ENCODE measurements around the gene IGFLR1. TPM values are rescaled to one million over a fixed set of nuclear protein-coding genes. Genes with fewer than 3 reads are reported as not detected.
"Not testable (repeated sequence)": the region's sequence is repeated elsewhere in the genome, so short reads cannot be mapped to it uniquely, and the experiment has no call there.

Gene IGFLR1
- total and polyA plus RNA-seq, 4 experiments from 2014 or later = 93.9 to 124 (median 109) TPM

GRCh38 chr19:35693835-35694599 is 48.2 kb downstream of the IGFLR1 start:
- Histone ChIP-seq H3K27me3 (ENCODE audit: insufficient read depth, low read length) (no peaks in the 10 kb centered on the region), H3K36me3 (ENCODE audit: insufficient read depth, low read length) (no peaks in the 10 kb centered on the region), H3K4me1 (ENCODE audit: insufficient read depth, low read length) (no peaks in the 10 kb centered on the region), H3K9me3 (ENCODE audit: control insufficient read depth in 1 of 2, low read length in 2 of 2) (no peaks in the 10 kb centered on the region), H3K27ac (ENCODE audit: low read depth, low read length) (no peak overlapping the region), H3K4me3 (ENCODE audit: low read length in 2 of 2) (no peak overlapping the region)
- intact Hi-C loops (cut with micrococcal nuclease) = loop anchor here (1.0 to 2.0 kb wide), 8 partner anchors 8 to 237 kb away; partner anchors contain the start of genes ARHGAP33 and LIN37
- Mint-ChIP-seq H3K4me1 (peaks cover 0 to 5% (median 2%) of the 10 kb centered on the region in 4 donors), H3K27me3 (no peaks in the 10 kb centered on the region), H3K4me3 (no peak overlapping the region), H3K27ac (peak overlapping the region in 6 of 7 donors; percentile 4 to 75 (median 28)), H3K9me3 (no peaks in the 10 kb centered on the region), H3K36me3 (no peaks in the 10 kb centered on the region)
- ChIA-PET CTCF (ENCODE audit: partially characterized antibody) (interaction anchor here (0.6 to 4.1 kb wide), 25 partner anchors 9 to 231 kb away, joined by 3 to 54 read pairs (median 4); partner anchors contain the start of genes APLP1, COX6B1 and LIN37), POLR2A (ENCODE audit: partially characterized antibody) (interaction anchor here (0.9 to 1.0 kb wide), 2 partner anchors 97 to 265 kb away, joined by 3 read pairs; no protein-coding TSS in a partner anchor)
- DNase-seq = peak; percentile 87 to 89 (median 88)

- Histone ChIP-seq H3K27me3 (ENCODE audit: insufficient read depth, low read length) (no peaks in the 10 kb centered on the region), H3K27ac (ENCODE audit: low read depth, low read length) (no peak overlapping the region), H3K9me3 (ENCODE audit: control insufficient read depth in 1 of 2, low read length in 2 of 2) (no peaks in the 10 kb centered on the region), H3K4me1 (ENCODE audit: insufficient read depth, low read length) (no peaks in the 10 kb centered on the region), H3K36me3 (ENCODE audit: insufficient read depth, low read length) (no peaks in the 10 kb centered on the region), H3K4me3 (ENCODE audit: low read length in 2 of 2) (no peak overlapping the region)
- Mint-ChIP-seq H3K27ac (peak overlapping the region in 1 of 7 donors; percentile 16), H3K4me1 (peaks cover 0 to 5% (median 2%) of the 10 kb centered on the region in 4 donors), H3K27me3 (no peaks in the 10 kb centered on the region), H3K9me3 (no peaks in the 10 kb centered on the region), H3K4me3 (peak overlapping the region in 1 of 8 donors; percentile 57), H3K36me3 (no peaks in the 10 kb centered on the region)
- no peak for DNase-seq
- intact Hi-C loops (cut with micrococcal nuclease) = loop anchor here (1.0 kb wide), 6 partner anchors 9 to 238 kb away; partner anchors contain the start of gene ARHGAP33
- CTCF ChIA-PET (ENCODE audit: partially characterized antibody) = interaction anchor here (0.7 to 4.1 kb wide), 17 partner anchors 9 to 238 kb away, joined by 3 to 54 read pairs (median 5); partner anchors contain the start of genes COX6B1, LIN37 and ZBTB32
- POLR2A ChIA-PET (ENCODE audit: partially characterized antibody) = interaction anchor here (0.9 kb wide), 1 partner anchor 51 kb away, joined by 3 read pairs; no protein-coding TSS in a partner anchor
Measured at GRCh38 chr19:35693422-35693821, 48.8 kb downstream of the IGFLR1 start.

- intact Hi-C loops (cut with micrococcal nuclease) = no loop called here
- Mint-ChIP-seq H3K4me1 (peaks cover 0 to 5% (median 2%) of the 10 kb centered on the region in 4 donors), H3K27ac (no peak overlapping the region), H3K4me3 (no peak overlapping the region), H3K27me3 (no peaks in the 10 kb centered on the region), H3K9me3 (no peaks in the 10 kb centered on the region), H3K36me3 (no peaks in the 10 kb centered on the region)
- CTCF ChIA-PET (ENCODE audit: partially characterized antibody) = interaction anchor here (0.6 to 4.1 kb wide), 19 partner anchors 10 to 239 kb away, joined by 3 to 54 read pairs (median 5); partner anchors contain the start of genes COX6B1, LIN37 and ZBTB32
- H3K27ac ChIP-seq (ENCODE audit: low read depth, low read length) = no peak overlapping the region
- POLR2A ChIA-PET (ENCODE audit: partially characterized antibody) = no interaction called here
- no peaks in the 10 kb centered on the region for H3K9me3 ChIP-seq (ENCODE audit: control insufficient read depth in 1 of 2, low read length in 2 of 2)
- H3K4me3 ChIP-seq (ENCODE audit: low read length in 2 of 2) = no peak overlapping the region
- no peaks in the 10 kb centered on the region for H3K4me1 ChIP-seq (ENCODE audit: insufficient read depth, low read length)
- no peak for DNase-seq
- H3K27me3 ChIP-seq (ENCODE audit: insufficient read depth, low read length) = no peaks in the 10 kb centered on the region
- no peaks in the 10 kb centered on the region for H3K36me3 ChIP-seq (ENCODE audit: insufficient read depth, low read length)
Measured at GRCh38 chr19:35692010-35692409, 50.2 kb downstream of the IGFLR1 start.

- CTCF ChIA-PET (ENCODE audit: partially characterized antibody); intact Hi-C loops (cut with micrococcal nuclease); H3K36me3 Mint-ChIP-seq; H3K4me3 Mint-ChIP-seq; H3K9me3 Mint-ChIP-seq; H3K27ac ChIP-seq (ENCODE audit: low read depth, low read length); POLR2A ChIA-PET (ENCODE audit: partially characterized antibody); H3K27me3 Mint-ChIP-seq; H3K9me3 ChIP-seq (ENCODE audit: control insufficient read depth in 1 of 2, low read length in 2 of 2); H3K27ac Mint-ChIP-seq; H3K36me3 ChIP-seq (ENCODE audit: insufficient read depth, low read length); H3K27me3 ChIP-seq (ENCODE audit: insufficient read depth, low read length); H3K4me3 ChIP-seq (ENCODE audit: low read length in 2 of 2); DNase-seq; H3K4me1 ChIP-seq (ENCODE audit: insufficient read depth, low read length); H3K4me1 Mint-ChIP-seq: not testable (repeated sequence)
Measured at GRCh38 chr19:35691106-35691505, 51.1 kb downstream of the IGFLR1 start.

- no peaks in the 10 kb centered on the region for H3K27me3 Mint-ChIP-seq
- peaks cover 0 to 5% (median 2%) of the 10 kb centered on the region in 4 donors for H3K4me1 Mint-ChIP-seq
- Histone ChIP-seq H3K4me1 (ENCODE audit: insufficient read depth, low read length) (no peaks in the 10 kb centered on the region), H3K27ac (ENCODE audit: low read depth, low read length) (no peak overlapping the region), H3K36me3 (ENCODE audit: insufficient read depth, low read length) (no peaks in the 10 kb centered on the region), H3K4me3 (ENCODE audit: low read length in 2 of 2) (no peak overlapping the region), H3K9me3 (ENCODE audit: control insufficient read depth in 1 of 2, low read length in 2 of 2) (no peaks in the 10 kb centered on the region), H3K27me3 (ENCODE audit: insufficient read depth, low read length) (no peaks in the 10 kb centered on the region)
- intact Hi-C loops (cut with micrococcal nuclease) = no loop called here
- no peak overlapping the region for H3K27ac Mint-ChIP-seq
- H3K9me3 Mint-ChIP-seq = no peaks in the 10 kb centered on the region
- no peak overlapping the region for H3K4me3 Mint-ChIP-seq
- ChIA-PET CTCF (ENCODE audit: partially characterized antibody) (no interaction called here), POLR2A (ENCODE audit: partially characterized antibody) (no interaction called here)
- H3K36me3 Mint-ChIP-seq = no peaks in the 10 kb centered on the region
- DNase-seq = no peak
Measured at GRCh38 chr19:35689836-35690235, 52.4 kb downstream of the IGFLR1 start.

Other genes with a start within 250 kb of the IGFLR1 start
- gene DMKN, start 228.8 kb downstream of the IGFLR1 start, total RNA-seq = 1 to 10 TPM in 1 of 2 experiments, under 1 TPM in 1; 0.97 to 1.4 TPM
- gene DMKN, start 228.8 kb downstream of the IGFLR1 start, polyA plus RNA-seq = under 1 TPM in 1 of 2 donors, not detected in 1; 0.89 TPM
- gene SBSN, start 214.1 kb downstream of the IGFLR1 start, total RNA-seq = not detected
- gene SBSN, start 214.1 kb downstream of the IGFLR1 start, polyA plus RNA-seq = not detected
- gene GAPDHS, start 209.0 kb downstream of the IGFLR1 start, total RNA-seq = not detected
- not detected for gene GAPDHS, start 209.0 kb downstream of the IGFLR1 start, polyA plus RNA-seq
- 10 to 100 TPM; 41.3 to 41.9 TPM for gene TMEM147, start 196.8 kb downstream of the IGFLR1 start, total RNA-seq
- gene TMEM147, start 196.8 kb downstream of the IGFLR1 start, polyA plus RNA-seq = 100 to 1,000 TPM; 160 to 189 TPM
- not detected for gene ATP4A, start 178.8 kb downstream of the IGFLR1 start, total RNA-seq
- gene ATP4A, start 178.8 kb downstream of the IGFLR1 start, polyA plus RNA-seq = not detected
- not detected for gene PMIS2, start 156.3 kb downstream of the IGFLR1 start, total RNA-seq
- not detected for gene PMIS2, start 156.3 kb downstream of the IGFLR1 start, polyA plus RNA-seq
- 10 to 100 TPM; 28.2 to 29.3 TPM for gene HAUS5, start 129.7 kb downstream of the IGFLR1 start, total RNA-seq
- 1 to 10 TPM; 7.8 to 9.4 TPM for gene HAUS5, start 129.7 kb downstream of the IGFLR1 start, polyA plus RNA-seq
- gene RBM42, start 113.4 kb downstream of the IGFLR1 start, total RNA-seq = 10 to 100 TPM; 53.0 to 55.8 TPM
- gene RBM42, start 113.4 kb downstream of the IGFLR1 start, polyA plus RNA-seq = 10 to 100 TPM; 42.9 to 61.0 TPM
- gene ETV2, start 100.7 kb downstream of the IGFLR1 start, total RNA-seq = 1 to 10 TPM in 1 of 2 experiments, not detected in 1; 1.3 TPM
- gene ETV2, start 100.7 kb downstream of the IGFLR1 start, polyA plus RNA-seq = 1 to 10 TPM; 1.1 to 1.2 TPM
- gene COX6B1, start 94.1 kb downstream of the IGFLR1 start, total RNA-seq = 100 to 1,000 TPM; 212 to 250 TPM
- 100 to 1,000 TPM; 747 to 810 TPM for gene COX6B1, start 94.1 kb downstream of the IGFLR1 start, polyA plus RNA-seq
- gene UPK1A, start 75.9 kb downstream of the IGFLR1 start, total RNA-seq = under 1 TPM; 0.55 to 0.72 TPM
- gene UPK1A, start 75.9 kb downstream of the IGFLR1 start, polyA plus RNA-seq = not detected
- gene ZBTB32, start 37.9 kb downstream of the IGFLR1 start, total RNA-seq = under 1 TPM; 0.49 to 0.50 TPM
- under 1 TPM in 1 of 2 donors, not detected in 1; 0.45 TPM for gene ZBTB32, start 37.9 kb downstream of the IGFLR1 start, polyA plus RNA-seq
- 10 to 100 TPM; 83.4 to 84.3 TPM for gene KMT2B, start 24.4 kb downstream of the IGFLR1 start, total RNA-seq
- 1 to 10 TPM in 1 of 2 donors, not detected in 1; 2.8 TPM for gene KMT2B, start 24.4 kb downstream of the IGFLR1 start, polyA plus RNA-seq
- gene U2AF1L4, start 3.0 kb upstream of the IGFLR1 start, total RNA-seq = 10 to 100 TPM; 60.5 to 65.2 TPM
- 10 to 100 TPM; 48.7 to 50.9 TPM for gene U2AF1L4, start 3.0 kb upstream of the IGFLR1 start, polyA plus RNA-seq
- gene PSENEN, start 3.2 kb upstream of the IGFLR1 start, total RNA-seq = 10 to 100 TPM; 27.2 TPM
- 10 to 100 TPM; 84.6 to 89.9 TPM for gene PSENEN, start 3.2 kb upstream of the IGFLR1 start, polyA plus RNA-seq
- gene LIN37, start 6.1 kb upstream of the IGFLR1 start, total RNA-seq = 10 to 100 TPM; 26.3 to 29.4 TPM
- gene LIN37, start 6.1 kb upstream of the IGFLR1 start, polyA plus RNA-seq = 10 to 100 TPM in 1 of 2 donors, 1 to 10 TPM in 1; 8.3 to 13.3 TPM
- gene HSPB6, start 14.6 kb upstream of the IGFLR1 start, total RNA-seq = not detected
- gene HSPB6, start 14.6 kb upstream of the IGFLR1 start, polyA plus RNA-seq = not detected
- 10 to 100 TPM; 45.1 to 46.5 TPM for gene PROSER3, start 15.7 kb upstream of the IGFLR1 start, total RNA-seq
- 10 to 100 TPM in 1 of 2 donors, 1 to 10 TPM in 1; 2.0 to 11.8 TPM for gene PROSER3, start 15.7 kb upstream of the IGFLR1 start, polyA plus RNA-seq
- gene ARHGAP33, start 33.1 kb upstream of the IGFLR1 start, total RNA-seq = 10 to 100 TPM; 15.8 to 19.4 TPM
- under 1 TPM in 1 of 2 donors, not detected in 1; 0.29 TPM for gene ARHGAP33, start 33.1 kb upstream of the IGFLR1 start, polyA plus RNA-seq
- not detected for gene PRODH2, start 70.4 kb upstream of the IGFLR1 start, total RNA-seq
- not detected for gene PRODH2, start 70.4 kb upstream of the IGFLR1 start, polyA plus RNA-seq
- gene NPHS1, start 110.1 kb upstream of the IGFLR1 start, total RNA-seq = not detected
- not detected for gene NPHS1, start 110.1 kb upstream of the IGFLR1 start, polyA plus RNA-seq
- not detected for gene KIRREL2, start 114.5 kb upstream of the IGFLR1 start, total RNA-seq
- gene KIRREL2, start 114.5 kb upstream of the IGFLR1 start, polyA plus RNA-seq = under 1 TPM in 1 of 2 donors, not detected in 1; 0.08 TPM
- not detected for gene APLP1, start 126.1 kb upstream of the IGFLR1 start, total RNA-seq
- under 1 TPM in 1 of 2 donors, not detected in 1; 0.70 TPM for gene APLP1, start 126.1 kb upstream of the IGFLR1 start, polyA plus RNA-seq
- gene NFKBID, start 158.1 kb upstream of the IGFLR1 start, total RNA-seq = 10 to 100 TPM; 36.6 to 50.0 TPM
- 1 to 10 TPM; 1.3 to 7.1 TPM for gene NFKBID, start 158.1 kb upstream of the IGFLR1 start, polyA plus RNA-seq
- gene HCST, start 160.1 kb upstream of the IGFLR1 start, total RNA-seq = 10 to 100 TPM; 66.2 to 75.2 TPM
- gene HCST, start 160.1 kb upstream of the IGFLR1 start, polyA plus RNA-seq = 100 to 1,000 TPM; 567 to 684 TPM
- 10 to 100 TPM; 12.7 to 17.3 TPM for gene TYROBP, start 165.8 kb upstream of the IGFLR1 start, total RNA-seq
- 1 to 10 TPM; 2.3 to 2.5 TPM for gene TYROBP, start 165.8 kb upstream of the IGFLR1 start, polyA plus RNA-seq
- gene LRFN3, start 193.9 kb upstream of the IGFLR1 start, total RNA-seq = 10 to 100 TPM; 15.7 to 16.3 TPM
- gene LRFN3, start 193.9 kb upstream of the IGFLR1 start, polyA plus RNA-seq = 1 to 10 TPM in 1 of 2 donors, under 1 TPM in 1; 0.45 to 2.4 TPM

Measured in CD4-positive, alpha-beta memory T cell (primary cell).